Effector CD8-positive, alpha-beta T cell (primary cell): Measurements from ENCODE around the gene ATP2A1.
A peak's percentile ranks its signal among the peaks of the same experiment; 100 is the strongest.
"Not testable (repeated sequence)": the region's sequence is repeated elsewhere in the genome, so short reads cannot be mapped to it uniquely, and the experiment has no call there.

Source experiments
- DNase-seq: peaks from one replicate; lab custom pipeline; 2025; lab: John Stamatoyannopoulos, UW

The ATP2A1 gene

GRCh38 chr16:28910086-28911031 lies 32.1 kb downstream of the ATP2A1 start:
- no peak for DNase-seq

- no peak for DNase-seq
These were observed 34.3 kb downstream of the ATP2A1 start for GRCh38 chr16:28912558-28912957.

- DNase-seq, result no peak
These were observed 35.8 kb downstream of the ATP2A1 start for GRCh38 chr16:28913946-28914724.

GRCh38 chr16:28915181-28915580 lies 36.9 kb downstream of the ATP2A1 start:
- DNase-seq, result no peak

GRCh38 chr16:28917095-28917494 lies 38.8 kb downstream of the ATP2A1 start:
- DNase-seq, result no peak

GRCh38 chr16:28918698-28919097 lies 40.4 kb downstream of the ATP2A1 start:
- no peak for DNase-seq

GRCh38 chr16:28923231-28923587 lies 44.9 kb downstream of the ATP2A1 start:
- no peak for DNase-seq

GRCh38 chr16:28923652-28924398 lies 45.5 kb downstream of the ATP2A1 start:
- DNase-seq, result no peak

GRCh38 chr16:28924399-28924761 lies 46.1 kb downstream of the ATP2A1 start:
- DNase-seq, result no peak

GRCh38 chr16:28924762-28925385 lies 46.6 kb downstream of the ATP2A1 start, which contains the start of gene RABEP2:
TSS of gene RABEP2 (minus strand) at chr16:28925238. CDS start at chr16:28925163, 75 bp downstream.
- DNase-seq, result peak; percentile 93

GRCh38 chr16:28925386-28926228 lies 47.3 kb downstream of the ATP2A1 start:
- DNase-seq, result peak; percentile 59

GRCh38 chr16:28926284-28926683 lies 48.0 kb downstream of the ATP2A1 start:
- not testable (repeated sequence) for DNase-seq

GRCh38 chr16:28927815-28928214 lies 49.5 kb downstream of the ATP2A1 start:
- DNase-seq, result no peak

- DNase-seq, result no peak
These were observed 51.9 kb downstream of the ATP2A1 start for GRCh38 chr16:28930203-28930602.

- no peak for DNase-seq
These were observed 52.4 kb downstream of the ATP2A1 start for GRCh38 chr16:28930652-28931051.

- DNase-seq, result no peak
These were observed 53.5 kb downstream of the ATP2A1 start, which contains the start of gene CD19 for GRCh38 chr16:28931801-28932225. TSS of gene CD19 (plus strand) at chr16:28931971. CDS start at chr16:28932001, 30 bp downstream.

- no peak for DNase-seq
These were observed 54.3 kb downstream of the ATP2A1 start for GRCh38 chr16:28932339-28933141.

- no peak for DNase-seq
These were observed 54.9 kb downstream of the ATP2A1 start for GRCh38 chr16:28933171-28933570.

- DNase-seq, result no peak
These were observed 57.1 kb downstream of the ATP2A1 start for GRCh38 chr16:28935346-28935745.
